Lower lobe of right lung (tissue), 2 donors: Measurements from ENCODE around the gene INPP5D. TPM values are rescaled to one million over a fixed set of nuclear protein-coding genes. Genes with fewer than 3 reads are reported as not detected.

ENCODE experiments used
- ATAC-seq, 2 donors: fragments of 200-7000 bp; cut with Tn5 transposase; one replicate each; pipeline ENCODE4 v1.9.1; 2020 to 2022; ENCODE audit warnings: mild to moderate bottlenecking in 2 of 2, moderate library complexity in 2 of 2
- DNase-seq: peaks from one replicate; pipeline ENCODE4 v3.0.0-alpha.2; 2020
- H3K27ac ChIP-seq: fragments of 200-600 bp; one replicate; pipeline ENCODE4 v1.8.0; 2022
- H3K27me3 ChIP-seq: fragments of 200-600 bp; one replicate; pipeline ENCODE4 v1.8.0; 2022; ENCODE audit warnings: low read depth
- H3K36me3 ChIP-seq: fragments of 200-600 bp; one replicate; pipeline ENCODE4 v1.8.0; 2022; ENCODE audit warnings: mild to moderate bottlenecking
- H3K4me1 ChIP-seq: fragments of 200-600 bp; one replicate; pipeline ENCODE4 v1.8.0; 2022
- H3K4me3 ChIP-seq: fragments of 200-600 bp; one replicate; pipeline ENCODE4 v1.8.0; 2022; ENCODE audit warnings: mild to moderate bottlenecking
- H3K9me3 ChIP-seq: fragments of 200-600 bp; one replicate; pipeline ENCODE4 v1.8.0; 2022
- CTCF ChIP-seq: fragments of 200-600 bp; IDR thresholded peaks from one replicate; pipeline ENCODE4 v1.8.0; 2022; ENCODE audit warnings: antibody characterized with exemption, mild to moderate bottlenecking
- intact Hi-C: fragments of 100-400 bp; cut with DNase I; formaldehyde crosslinking; loops from one replicate; pipeline ENCODE4 v1.11.0; 2022
- total RNA-seq: library from RNA; stranded (reverse); fragmentation: NEBNext Ultra II Directional; extraction: Animal tissue kit (Norgen Biotek cat#: 25700); gene quantifications from one replicate; pipeline ENCODE4 v1.2.1, GENCODE V29; 2021
- donor health status: DM: no; HTN: yes; CAD: no; lungs with severe emphysema.

INPP5D gene
- total RNA-seq, 1 donor from 2014 or later, result 32.0 TPM

GRCh38 chr2:233130024-233130423 is 69.9 kb downstream of the INPP5D start:
- intact Hi-C loops, result no loop called here
- H3K27me3 ChIP-seq, result peaks cover 6% of the 10 kb centered on the region
- no peak for TF ChIP-seq CTCF
- ATAC-seq (no peak), DNase-seq (no peak)
- H3K4me1 ChIP-seq, result no peaks in the 10 kb centered on the region
- no peaks in the 10 kb centered on the region for H3K9me3 ChIP-seq
- no peak overlapping the region for H3K27ac ChIP-seq
- peaks cover 59% of the 10 kb centered on the region for H3K36me3 ChIP-seq
- H3K4me3 ChIP-seq, result no peak overlapping the region

- TF ChIP-seq CTCF, result no peak
- intact Hi-C loops, result no loop called here
- H3K36me3 ChIP-seq, result peaks cover 56% of the 10 kb centered on the region
- ATAC-seq, result no peak
- no peaks in the 10 kb centered on the region for H3K9me3 ChIP-seq
- H3K4me3 ChIP-seq, result no peak overlapping the region
- H3K4me1 ChIP-seq, result no peaks in the 10 kb centered on the region
- DNase-seq, result no peak
- no peak overlapping the region for H3K27ac ChIP-seq
- peaks cover 6% of the 10 kb centered on the region for H3K27me3 ChIP-seq
Observed at GRCh38 chr2:233130481-233131020, 70.4 kb downstream of the INPP5D start.

GRCh38 chr2:233131936-233132720 is 72.0 kb downstream of the INPP5D start:
- ATAC-seq, result no peak
- peaks cover 41% of the 10 kb centered on the region for H3K36me3 ChIP-seq
- DNase-seq, result no peak
- intact Hi-C loops, result no loop called here
- no peaks in the 10 kb centered on the region for H3K4me1 ChIP-seq
- H3K27ac ChIP-seq, result no peak overlapping the region
- no peak overlapping the region for H3K4me3 ChIP-seq
- peaks cover 4% of the 10 kb centered on the region for H3K27me3 ChIP-seq
- TF ChIP-seq CTCF, result no peak
- peaks cover 5% of the 10 kb centered on the region for H3K9me3 ChIP-seq

- no peaks in the 10 kb centered on the region for H3K27me3 ChIP-seq
- peaks cover 5% of the 10 kb centered on the region for H3K9me3 ChIP-seq
- intact Hi-C loops, result no loop called here
- H3K4me1 ChIP-seq, result no peaks in the 10 kb centered on the region
- no peak for TF ChIP-seq CTCF
- no peak overlapping the region for H3K27ac ChIP-seq
- peaks cover 35% of the 10 kb centered on the region for H3K36me3 ChIP-seq
- no peak overlapping the region for H3K4me3 ChIP-seq
- no peak for DNase-seq
- ATAC-seq, result no peak
Observed at GRCh38 chr2:233133239-233133638, 73.1 kb downstream of the INPP5D start.

- Histone ChIP-seq H3K4me1 (no peaks in the 10 kb centered on the region), H3K27ac (no peak overlapping the region), H3K27me3 (no peaks in the 10 kb centered on the region), H3K9me3 (peaks cover 5% of the 10 kb centered on the region), H3K36me3 (peaks cover 40% of the 10 kb centered on the region), H3K4me3 (no peak overlapping the region)
- no peak for DNase-seq
- no peak for TF ChIP-seq CTCF
- intact Hi-C loops, result no loop called here
- ATAC-seq, result no peak
Observed at GRCh38 chr2:233135421-233135820, 75.3 kb downstream of the INPP5D start.
